Gastroesophageal sphincter (tissue), 4 donors: Measurements from ENCODE around the gene ZIC4. TPM values are rescaled to one million over a fixed set of nuclear protein-coding genes. Genes with fewer than 3 reads are reported as not detected.

ENCODE experiments used
- ATAC-seq: fragments of 150-250 bp; one replicate; pipeline ENCODE4 v1.9.1; 2016; ENCODE audit warnings: mild to moderate bottlenecking, moderate library complexity
- H3K27ac ChIP-seq, 4 donors: fragments of 200-600 bp; sonication (generic) in 3 of 4; 1 replicate in 3 of 4; 2 replicates in 1 of 4; pipeline ENCODE4 v1.5.1; 2016 to 2019
- H3K27me3 ChIP-seq: fragments of 200-600 bp; sonication (generic); one replicate; pipeline ENCODE4 v1.5.1; 2019
- H3K36me3 ChIP-seq, 2 donors: fragments of 200-600 bp; sonication (generic); one replicate each; pipeline ENCODE4 v1.5.1; 2019; ENCODE audit warnings: control low read depth in 1 of 2
- H3K4me1 ChIP-seq, 3 donors: fragments of 200-600 bp; sonication (generic); 1 replicate in 2 of 3; 2 replicates in 1 of 3; pipeline ENCODE4 v1.5.1; 2016 to 2019; ENCODE audit warnings: control low read depth in 2 of 3
- H3K4me3 ChIP-seq, 2 donors: fragments of 200-600 bp; sonication (generic); one replicate each; pipeline ENCODE4 v1.5.1; 2019; ENCODE audit warnings: mild to moderate bottlenecking in 1 of 2, moderate library complexity in 1 of 2
- H3K9me3 ChIP-seq, 3 donors: fragments of 200-600 bp; sonication (generic); one replicate each; pipeline ENCODE4 v1.5.1; 2017 to 2019; ENCODE audit warnings: control low read depth in 2 of 3
- EP300 ChIP-seq: sonication (generic); formaldehyde crosslinking; IDR thresholded peaks from one replicate; pipeline ENCODE4 v1.6.1; 2017; ENCODE audit warnings: antibody characterized with exemption, mild to moderate bottlenecking
- POLR2A ChIP-seq, 2 donors: fragments of 450-650 bp; IDR thresholded peaks; one replicate each; pipeline ENCODE4 v1.6.1; 2017; ENCODE audit warnings: antibody characterized with exemption in 2 of 2, mild to moderate bottlenecking in 2 of 2, moderate library complexity in 1 of 2
- POLR2AphosphoS5 ChIP-seq: sonication (generic); formaldehyde crosslinking; IDR thresholded peaks from one replicate; pipeline ENCODE4 v1.6.1; 2017; ENCODE audit warnings: antibody characterized with exemption
- WGBS, 2 donors: methylation state at CpG; one replicate each; pipeline ENCODE4 v1.1.5; 2018; ENCODE audit warnings: low coverage in 1 of 2; 5-methylcytosine and 5-hydroxymethylcytosine counted together
- total RNA-seq, 4 donors: library from RNA; depleted of rRNA; stranded (reverse); fragments of >200 nt; gene quantifications; one replicate each; pipeline ENCODE4 v1.1.0, GENCODE V29; 2016
- TF ChIP-seq, protein P1 (sequence below), 4 experiments: fragments of 200-600 bp in 2 of 4; fragments of 450-650 bp in 2 of 4; sonication (generic) in 1 of 4; IDR thresholded peaks; one replicate each; pipeline ENCODE4 v1.5.1; 2017 to 2019; ENCODE audit warnings: antibody characterized with exemption in 4 of 4, mild to moderate bottlenecking in 2 of 4, moderate library complexity in 2 of 4

The ZIC4 gene
- total RNA-seq, 4 donors from 2014 or later: 0.13 TPM; not detected in 3

DNA sequence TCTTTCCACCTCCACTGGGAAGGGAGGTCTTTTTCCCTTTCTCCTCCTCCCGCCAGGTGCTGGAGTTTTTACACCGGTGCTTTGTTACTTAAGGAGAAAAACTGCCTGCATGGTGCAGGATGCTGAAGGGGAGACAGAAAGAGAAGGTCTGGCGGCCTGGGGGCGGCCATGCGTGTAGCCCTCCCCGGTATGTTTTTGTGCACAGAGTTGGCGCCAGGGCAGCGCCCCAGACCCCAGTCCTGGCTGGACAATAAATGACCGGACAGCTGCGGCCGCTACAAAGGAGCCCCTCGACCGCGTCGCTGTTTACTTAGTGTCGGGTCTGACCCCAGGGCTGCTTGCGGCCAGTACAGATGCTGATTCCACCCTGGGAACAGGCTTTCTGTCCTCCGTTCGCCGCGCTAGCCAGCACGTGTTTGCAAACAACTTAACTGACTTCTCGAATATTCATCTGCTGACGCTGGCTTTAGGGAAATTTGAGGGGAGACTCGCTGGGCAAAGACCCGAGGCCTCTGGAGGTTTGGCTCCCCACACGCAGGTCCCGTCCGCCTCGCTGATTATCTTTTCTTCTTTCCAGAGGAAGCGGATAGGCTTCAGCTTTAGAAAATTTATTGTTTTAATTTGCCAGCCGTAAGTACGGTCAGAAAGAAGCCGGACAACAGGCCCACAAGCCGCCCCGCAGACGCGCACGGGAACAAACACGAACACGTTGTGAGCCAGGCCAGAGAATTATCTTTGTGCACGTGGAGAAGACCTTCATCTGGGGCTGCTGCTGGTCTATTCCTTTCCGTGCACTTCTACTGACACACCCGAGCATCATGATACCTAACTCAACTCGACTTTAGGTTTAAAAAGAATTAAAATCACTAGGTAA, 46.9 kb downstream of the ZIC4 start:
- no peaks in the 10 kb centered on the region for H3K36me3 ChIP-seq
- H3K27ac ChIP-seq: no peak overlapping the region
- H3K27me3 ChIP-seq: peaks cover 88% of the 10 kb centered on the region
- H3K4me1 ChIP-seq: peaks cover 0 to 17% (median 0%) of the 10 kb centered on the region in 3 donors
- no peak overlapping the region for H3K4me3 ChIP-seq
- TF ChIP-seq POLR2A (IDR thresholded peaks at IDR 0.05) (no peak), EP300 (no peak), POLR2AphosphoS5 (no peak)
- TF ChIP-seq, protein P1, sequence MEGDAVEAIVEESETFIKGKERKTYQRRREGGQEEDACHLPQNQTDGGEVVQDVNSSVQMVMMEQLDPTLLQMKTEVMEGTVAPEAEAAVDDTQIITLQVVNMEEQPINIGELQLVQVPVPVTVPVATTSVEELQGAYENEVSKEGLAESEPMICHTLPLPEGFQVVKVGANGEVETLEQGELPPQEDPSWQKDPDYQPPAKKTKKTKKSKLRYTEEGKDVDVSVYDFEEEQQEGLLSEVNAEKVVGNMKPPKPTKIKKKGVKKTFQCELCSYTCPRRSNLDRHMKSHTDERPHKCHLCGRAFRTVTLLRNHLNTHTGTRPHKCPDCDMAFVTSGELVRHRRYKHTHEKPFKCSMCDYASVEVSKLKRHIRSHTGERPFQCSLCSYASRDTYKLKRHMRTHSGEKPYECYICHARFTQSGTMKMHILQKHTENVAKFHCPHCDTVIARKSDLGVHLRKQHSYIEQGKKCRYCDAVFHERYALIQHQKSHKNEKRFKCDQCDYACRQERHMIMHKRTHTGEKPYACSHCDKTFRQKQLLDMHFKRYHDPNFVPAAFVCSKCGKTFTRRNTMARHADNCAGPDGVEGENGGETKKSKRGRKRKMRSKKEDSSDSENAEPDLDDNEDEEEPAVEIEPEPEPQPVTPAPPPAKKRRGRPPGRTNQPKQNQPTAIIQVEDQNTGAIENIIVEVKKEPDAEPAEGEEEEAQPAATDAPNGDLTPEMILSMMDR (IDR thresholded peaks at IDR 0.05): no peak
- peaks cover 0 to 12% (median 0%) of the 10 kb centered on the region in 3 donors for H3K9me3 ChIP-seq
- ATAC-seq: no peak
- WGBS, 2 donors: 0 to 15% methylated on average over 5 to 21 of the region's 45 CpGs

GRCh38 chr3:147358144-147358992, 48.0 kb downstream of the ZIC4 start:
- ATAC-seq: no peak
- peaks cover 0 to 18% (median 0%) of the 10 kb centered on the region in 3 donors for H3K4me1 ChIP-seq
- TF ChIP-seq, protein P1 (IDR thresholded peaks at IDR 0.05): no peak
- TF ChIP-seq EP300 (no peak), POLR2A (IDR thresholded peaks at IDR 0.05) (no peak), POLR2AphosphoS5 (no peak)

DNA sequence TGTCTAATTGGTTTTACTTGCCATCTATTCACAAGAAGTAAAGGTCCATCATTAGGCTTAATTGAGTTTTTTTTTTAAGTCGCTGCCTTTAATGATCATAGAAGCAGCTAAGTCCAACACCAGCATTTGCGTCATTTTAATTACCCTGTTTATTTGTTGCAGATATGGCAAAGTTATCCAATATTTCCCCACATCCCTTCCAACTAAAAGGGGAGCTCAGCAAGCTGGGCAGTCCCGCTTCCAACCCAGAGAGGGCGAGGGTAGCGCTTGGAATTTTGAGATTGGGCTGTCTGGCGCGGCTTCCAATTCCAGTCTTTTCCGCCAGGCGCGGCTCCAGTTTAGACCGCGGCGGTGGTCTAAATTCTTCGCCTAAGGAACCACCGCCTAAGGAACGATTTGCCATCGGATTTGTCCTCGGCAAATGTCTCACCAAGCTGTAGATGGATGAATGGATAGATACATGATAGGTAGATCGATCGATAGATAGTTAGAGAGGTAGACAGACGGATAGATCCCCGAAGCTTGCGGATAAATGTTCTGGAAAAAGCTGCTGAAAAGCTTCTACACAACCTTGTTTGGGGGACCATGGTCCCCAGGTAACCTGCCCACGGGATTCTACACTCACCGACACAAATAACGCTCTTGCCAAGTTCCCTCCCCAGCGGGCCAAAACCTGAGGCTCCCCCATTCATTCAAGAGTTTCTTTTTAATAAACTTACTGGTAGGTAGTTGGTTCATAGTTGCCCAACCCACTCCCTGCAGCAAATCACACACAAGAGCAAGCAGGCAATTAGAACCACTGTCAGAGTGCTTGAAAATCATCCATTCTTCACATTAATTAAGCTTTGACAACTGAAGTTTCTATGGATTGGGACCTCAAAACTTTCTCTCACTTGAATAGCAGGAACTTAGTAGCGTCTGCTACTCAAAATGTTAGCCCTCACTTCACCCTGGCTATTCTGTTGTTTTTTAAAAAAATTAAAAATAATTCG, 49.1 kb downstream of the ZIC4 start:
- peaks cover 0 to 12% (median 0%) of the 10 kb centered on the region in 3 donors for H3K9me3 ChIP-seq
- no peak overlapping the region for H3K27ac ChIP-seq
- H3K36me3 ChIP-seq: no peaks in the 10 kb centered on the region
- peaks cover 97% of the 10 kb centered on the region for H3K27me3 ChIP-seq
- TF ChIP-seq, protein P1 (IDR thresholded peaks at IDR 0.05): no peak
- TF ChIP-seq POLR2AphosphoS5: no peak
- no peak for TF ChIP-seq EP300
- TF ChIP-seq POLR2A (IDR thresholded peaks at IDR 0.05): no peak
- no peak for ATAC-seq
- H3K4me1 ChIP-seq: peaks cover 0 to 18% (median 0%) of the 10 kb centered on the region in 3 donors
- WGBS, 2 donors: 5 to 7% methylated on average over 9 to 14 of the region's 29 CpGs
- no peak overlapping the region for H3K4me3 ChIP-seq

More at GRCh38 chr3:147358144-147358992, 48.0 kb downstream of the ZIC4 start:
- peaks cover 88% of the 10 kb centered on the region for H3K27me3 ChIP-seq
- H3K4me3 ChIP-seq: no peak overlapping the region
- WGBS, 2 donors: 0 to 2% methylated on average over 2 to 9 of the region's 9 CpGs
- no peaks in the 10 kb centered on the region for H3K36me3 ChIP-seq
- no peak overlapping the region for H3K27ac ChIP-seq
- H3K9me3 ChIP-seq: peaks cover 0 to 12% (median 0%) of the 10 kb centered on the region in 3 donors

DNA sequence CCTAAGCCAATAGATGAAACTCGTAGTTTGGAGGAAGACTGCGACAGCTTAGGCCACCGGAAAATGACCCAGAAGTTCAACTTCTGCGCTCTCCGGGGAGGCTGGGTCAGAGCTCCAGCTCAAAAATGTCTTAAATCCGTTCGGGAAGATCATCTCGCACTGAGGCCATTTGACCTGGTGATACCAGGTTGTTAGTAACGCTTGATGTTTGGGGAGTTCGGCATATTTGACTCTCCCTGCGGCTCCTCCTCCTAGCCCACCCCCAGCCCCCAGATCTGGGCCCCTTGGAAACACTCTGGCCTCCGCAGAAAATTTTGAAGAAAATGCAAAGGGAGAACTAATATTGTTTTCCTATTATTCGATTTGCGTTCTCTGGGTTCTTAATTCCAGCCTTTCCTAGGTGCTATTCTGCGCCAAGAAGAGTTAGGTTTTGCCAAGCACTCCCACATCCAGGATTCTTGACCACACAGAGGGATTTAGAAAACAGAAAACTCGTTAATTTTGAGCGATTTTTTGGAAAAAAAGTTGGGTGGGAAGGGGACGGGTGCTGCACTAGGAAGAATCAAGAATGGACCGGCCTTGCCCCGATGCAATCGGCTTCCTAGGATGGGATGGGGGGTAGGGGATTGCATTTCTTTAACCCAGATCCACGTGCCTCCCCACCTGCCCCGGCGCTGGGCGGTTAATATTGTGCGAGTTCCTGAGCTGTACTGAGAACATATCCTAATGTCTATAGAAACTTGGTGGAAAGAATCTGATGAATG, 50.0 kb downstream of the ZIC4 start:
- H3K4me1 ChIP-seq: peaks cover 0 to 17% (median 0%) of the 10 kb centered on the region in 3 donors
- WGBS, 2 donors: 1 to 4% methylated on average over 15 to 22 of the region's 26 CpGs
- peaks cover 99% of the 10 kb centered on the region for H3K27me3 ChIP-seq
- H3K9me3 ChIP-seq: peaks cover 0 to 12% (median 0%) of the 10 kb centered on the region in 3 donors
- H3K36me3 ChIP-seq: no peaks in the 10 kb centered on the region
- TF ChIP-seq POLR2AphosphoS5 (no peak), POLR2A (IDR thresholded peaks at IDR 0.05) (no peak), EP300 (no peak)
- TF ChIP-seq, protein P1 (IDR thresholded peaks at IDR 0.05): no peak
- H3K27ac ChIP-seq: no peak overlapping the region
- ATAC-seq: no peak
- no peak overlapping the region for H3K4me3 ChIP-seq
